ENCODE data around the gene MLLT3. TPM values are rescaled to one million over a fixed set of nuclear protein-coding genes. Genes with fewer than 3 reads are reported as not detected.

The MLLT3 gene
- total RNA-seq, 1 donor, result 17.4 TPM

DNA sequence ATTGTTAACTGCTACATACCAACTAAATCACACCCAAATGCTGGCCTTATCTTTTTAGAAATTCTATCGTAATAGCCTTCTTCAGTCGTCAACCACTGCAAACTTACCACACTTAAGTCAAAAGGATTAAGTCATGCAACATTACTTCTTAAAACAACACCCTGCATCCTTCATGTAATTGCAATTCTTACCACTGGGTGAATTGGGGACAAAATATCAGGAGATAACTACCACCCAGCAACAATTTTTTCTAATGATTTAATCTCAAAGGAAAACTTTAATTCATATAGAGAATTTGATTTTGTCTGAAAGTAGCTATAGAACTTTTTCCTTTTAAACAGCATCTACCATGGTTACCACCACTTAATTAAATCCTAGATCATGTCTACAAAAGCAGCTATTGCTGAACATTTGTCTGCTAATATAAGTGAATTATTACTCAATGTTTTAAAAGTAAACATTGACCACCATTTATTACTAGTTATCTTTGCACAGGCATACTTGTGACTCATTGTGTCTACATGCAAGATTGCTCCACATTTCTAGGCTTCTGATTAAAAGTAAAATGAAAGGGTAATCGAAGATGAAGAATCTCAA lies 10.5 kb downstream of the MLLT3 start:
- no peaks in the 10 kb centered on the region for H3K27me3 ChIP-seq (ENCODE audit: insufficient read depth, low read length)
- TF ChIP-seq CTCF (IDR thresholded peaks at IDR 0.05; ENCODE audit: extremely low read depth, low read depth, low read length), result peak; percentile 64
- peak overlapping the region; percentile 61 for H3K27ac ChIP-seq (ENCODE audit: low read depth, low read length)
- no peak for DNase-seq (ENCODE audit: insufficient read length, low spot score, missing footprints)
- H2AFZ ChIP-seq (ENCODE audit: low read length), result no peak overlapping the region
- no peaks in the 10 kb centered on the region for H4K20me1 ChIP-seq (ENCODE audit: insufficient read depth, low read length)
- peak overlapping the region; percentile 39 for H3K4me3 ChIP-seq (ENCODE audit: insufficient read depth, low read length)
- no peaks in the 10 kb centered on the region for H3K9me3 ChIP-seq (ENCODE audit: low read depth, low read length)
- H3K4me1 ChIP-seq (ENCODE audit: insufficient read depth, low read length), result peaks cover 11% of the 10 kb centered on the region
- H3K4me2 ChIP-seq (ENCODE audit: insufficient read depth, low read length), result peak overlapping the region; percentile 55
- H3K36me3 ChIP-seq (ENCODE audit: insufficient read depth, low read length), result no peaks in the 10 kb centered on the region
- H3K79me2 ChIP-seq (ENCODE audit: insufficient read depth, low read length), result peaks cover 3% of the 10 kb centered on the region

GRCh38 chr9:20610591-20610990 lies 11.7 kb downstream of the MLLT3 start:
- TF ChIP-seq CTCF (IDR thresholded peaks at IDR 0.05; ENCODE audit: extremely low read depth, low read depth, low read length), result no peak
- Histone ChIP-seq H4K20me1 (ENCODE audit: insufficient read depth, low read length) (no peaks in the 10 kb centered on the region), H3K27ac (ENCODE audit: low read depth, low read length) (no peak overlapping the region), H3K79me2 (ENCODE audit: insufficient read depth, low read length) (peaks cover 3% of the 10 kb centered on the region), H3K4me3 (ENCODE audit: insufficient read depth, low read length) (no peak overlapping the region), H3K36me3 (ENCODE audit: insufficient read depth, low read length) (no peaks in the 10 kb centered on the region), H3K4me2 (ENCODE audit: insufficient read depth, low read length) (no peak overlapping the region), H2AFZ (ENCODE audit: low read length) (no peak overlapping the region), H3K4me1 (ENCODE audit: insufficient read depth, low read length) (peaks cover 11% of the 10 kb centered on the region), H3K9me3 (ENCODE audit: low read depth, low read length) (no peaks in the 10 kb centered on the region), H3K27me3 (ENCODE audit: insufficient read depth, low read length) (no peaks in the 10 kb centered on the region)
- DNase-seq (ENCODE audit: insufficient read length, low spot score, missing footprints), result no peak

DNA sequence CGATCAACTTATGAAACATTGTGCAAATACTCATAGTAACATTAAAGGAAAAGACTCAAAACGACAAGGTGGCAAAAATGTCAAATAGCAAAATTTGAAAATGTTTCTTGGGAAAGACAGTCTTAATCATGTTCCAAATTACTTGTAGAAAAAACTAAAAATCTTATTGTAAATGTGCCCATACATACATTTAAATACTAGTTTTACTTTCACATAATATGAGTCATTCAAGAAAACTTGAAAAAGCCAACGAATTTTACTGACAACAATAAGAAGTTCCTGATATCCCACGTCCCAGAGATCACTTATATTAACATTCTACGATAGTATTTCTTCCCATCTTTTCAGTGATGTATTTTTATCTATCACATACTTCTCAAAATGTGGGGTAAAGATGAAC lies 13.7 kb downstream of the MLLT3 start:
- no peaks in the 10 kb centered on the region for H3K9me3 ChIP-seq (ENCODE audit: low read depth, low read length)
- H3K27ac ChIP-seq (ENCODE audit: low read depth, low read length), result no peak overlapping the region
- H3K79me2 ChIP-seq (ENCODE audit: insufficient read depth, low read length), result peaks cover 3% of the 10 kb centered on the region
- no peak for DNase-seq (ENCODE audit: insufficient read length, low spot score, missing footprints)
- TF ChIP-seq CTCF (IDR thresholded peaks at IDR 0.05; ENCODE audit: extremely low read depth, low read depth, low read length), result no peak
- no peak overlapping the region for H2AFZ ChIP-seq (ENCODE audit: low read length)
- H3K4me3 ChIP-seq (ENCODE audit: insufficient read depth, low read length), result no peak overlapping the region
- no peaks in the 10 kb centered on the region for H3K27me3 ChIP-seq (ENCODE audit: insufficient read depth, low read length)
- no peak overlapping the region for H3K4me2 ChIP-seq (ENCODE audit: insufficient read depth, low read length)
- H4K20me1 ChIP-seq (ENCODE audit: insufficient read depth, low read length), result no peaks in the 10 kb centered on the region
- H3K36me3 ChIP-seq (ENCODE audit: insufficient read depth, low read length), result no peaks in the 10 kb centered on the region
- peaks cover 17% of the 10 kb centered on the region for H3K4me1 ChIP-seq (ENCODE audit: insufficient read depth, low read length)

GRCh38 chr9:20606652-20607051 lies 15.6 kb downstream of the MLLT3 start:
- Histone ChIP-seq H3K4me2 (ENCODE audit: insufficient read depth, low read length) (no peak overlapping the region), H3K4me3 (ENCODE audit: insufficient read depth, low read length) (no peak overlapping the region), H3K27me3 (ENCODE audit: insufficient read depth, low read length) (no peaks in the 10 kb centered on the region), H3K27ac (ENCODE audit: low read depth, low read length) (no peak overlapping the region), H3K9me3 (ENCODE audit: low read depth, low read length) (no peaks in the 10 kb centered on the region), H2AFZ (ENCODE audit: low read length) (no peak overlapping the region), H3K4me1 (ENCODE audit: insufficient read depth, low read length) (peaks cover 16% of the 10 kb centered on the region), H3K79me2 (ENCODE audit: insufficient read depth, low read length) (peaks cover 5% of the 10 kb centered on the region), H3K36me3 (ENCODE audit: insufficient read depth, low read length) (no peaks in the 10 kb centered on the region), H4K20me1 (ENCODE audit: insufficient read depth, low read length) (no peaks in the 10 kb centered on the region)
- no peak for TF ChIP-seq CTCF (IDR thresholded peaks at IDR 0.05; ENCODE audit: extremely low read depth, low read depth, low read length)
- DNase-seq (ENCODE audit: insufficient read length, low spot score, missing footprints), result no peak

Measured in osteoblast (primary cell).